Femur (tissue), 1 donor: ENCODE results near the gene CIZ1.

ENCODE experiments used
- DNase-seq: peaks from one replicate; pipeline ENCODE4 v3.0.0-alpha.2; 2017

The CIZ1 gene

GRCh38 chr9:128213746-128214497, 22.6 kb upstream of the CIZ1 start:
- no peak for DNase-seq

GRCh38 chr9:128211981-128212281, 20.6 kb upstream of the CIZ1 start:
- DNase-seq, result no peak

GRCh38 chr9:128211186-128211980, 20.0 kb upstream of the CIZ1 start:
- no peak for DNase-seq

- no peak for DNase-seq
Observed at GRCh38 chr9:128208946-128209669, 17.7 kb upstream of the CIZ1 start.

GRCh38 chr9:128208386-128208785, 17.0 kb upstream of the CIZ1 start:
- no peak for DNase-seq

GRCh38 chr9:128206916-128207910, 15.8 kb upstream of the CIZ1 start:
- no peak for DNase-seq

GRCh38 chr9:128206484-128206883, 15.1 kb upstream of the CIZ1 start:
- DNase-seq, result no peak

GRCh38 chr9:128205296-128205944, 14.0 kb upstream of the CIZ1 start:
- no peak for DNase-seq

GRCh38 chr9:128204858-128205257, 13.5 kb upstream of the CIZ1 start:
- no peak for DNase-seq

GRCh38 chr9:128203707-128204551, 12.6 kb upstream of the CIZ1 start:
- DNase-seq, result peak; percentile 69

- DNase-seq, result peak; percentile 75
Observed at GRCh38 chr9:128203024-128203706, 11.8 kb upstream of the CIZ1 start, which contains the start of gene DNM1. Gene DNM1, plus strand, starts transcription at chr9:128203379. Its CDS starts 92 bp downstream, at chr9:128203471.

GRCh38 chr9:128202648-128203023, 11.3 kb upstream of the CIZ1 start:
- no peak for DNase-seq

- no peak for DNase-seq
Observed at GRCh38 chr9:128201441-128202369, 10.3 kb upstream of the CIZ1 start.

- no peak for DNase-seq
Observed at GRCh38 chr9:128193469-128194096, 2.2 kb upstream of the CIZ1 start.

GRCh38 chr9:128192601-128193371, 1.4 kb upstream of the CIZ1 start:
- DNase-seq, result peak; percentile 89

- DNase-seq, result peak; percentile 49
Observed at GRCh38 chr9:128190516-128191405, 611 bp downstream of the CIZ1 start.

- no peak for DNase-seq
Observed at GRCh38 chr9:128190013-128190412, 1.4 kb downstream of the CIZ1 start.
